ENCODE results near the gene THTPA.
"Not testable (repeated sequence)": the region's sequence is repeated elsewhere in the genome, so short reads cannot be mapped to it uniquely, and the experiment has no call there.

The THTPA gene

GRCh38 chr14:23584527-23585203 lies 28.6 kb downstream of the THTPA start:
- DNase-seq, result not testable (repeated sequence)

GRCh38 chr14:23588884-23589598 lies 33.0 kb downstream of the THTPA start:
- DNase-seq, result peak; percentile 79 to 90

DNA sequence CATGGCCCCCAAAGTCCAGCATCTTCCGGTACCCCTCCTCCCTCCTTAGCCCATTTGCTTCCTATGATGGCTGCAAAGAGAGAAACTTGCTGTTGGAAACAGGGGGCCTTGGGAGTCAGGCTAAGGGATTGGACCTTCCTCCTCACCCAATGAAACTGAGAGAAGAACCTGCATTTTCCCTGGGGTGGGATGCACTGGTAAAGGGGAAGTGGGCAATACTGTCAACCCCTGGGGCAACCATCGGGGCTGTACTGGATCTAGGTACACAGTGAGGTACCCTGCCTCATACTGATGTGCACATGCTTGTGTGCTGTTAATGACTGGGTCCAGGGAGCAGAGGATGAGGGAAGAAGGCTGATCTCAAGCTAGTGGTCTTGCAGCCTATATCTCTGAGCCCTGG lies 33.5 kb downstream of the THTPA start:
- DNase-seq, result no peak

GRCh38 chr14:23590198-23590597 lies 34.1 kb downstream of the THTPA start:
- no peak for DNase-seq

DNA sequence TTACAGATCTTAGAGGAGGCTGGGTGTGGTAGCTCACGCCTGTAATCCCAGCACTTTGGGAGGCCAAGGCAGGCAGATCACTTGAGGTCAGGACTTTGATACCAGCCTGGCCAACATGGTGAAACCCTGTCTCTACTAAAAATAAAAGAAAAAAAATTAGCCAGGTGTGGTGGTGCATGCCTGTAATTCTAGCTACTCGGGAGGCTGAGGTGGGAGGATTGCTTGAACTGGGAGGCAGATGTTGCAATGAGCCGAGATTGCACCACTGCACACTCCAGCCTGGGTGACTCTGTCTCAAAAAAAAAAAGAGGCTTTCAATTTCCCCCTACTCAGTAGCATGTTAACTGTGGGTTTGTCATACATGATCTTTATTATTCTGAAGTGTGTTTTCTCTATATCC lies 38.1 kb downstream of the THTPA start:
- DNase-seq, result not testable (repeated sequence)

DNA sequence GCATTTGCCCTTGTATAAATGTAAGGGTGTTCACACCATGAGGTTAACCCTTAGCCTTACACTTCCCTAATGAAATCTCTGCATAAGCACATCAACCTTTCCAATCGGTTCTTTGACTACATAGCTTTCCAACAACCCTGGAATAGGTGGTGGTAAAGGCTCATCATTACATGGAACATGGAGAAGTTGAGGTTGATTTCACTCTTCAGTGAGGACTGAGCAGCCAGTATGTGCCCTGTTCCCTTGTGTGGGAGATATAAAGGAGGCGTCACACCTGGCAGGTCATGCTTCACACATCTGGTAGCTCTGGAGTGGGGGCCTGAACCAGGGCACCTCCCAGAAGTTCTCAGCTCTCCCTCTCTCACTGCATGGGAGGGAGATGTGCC lies 44.2 kb downstream of the THTPA start:
- DNase-seq, result no peak

- DNase-seq, result no peak
Observed at GRCh38 chr14:23600806-23601205, 44.7 kb downstream of the THTPA start.

DNA sequence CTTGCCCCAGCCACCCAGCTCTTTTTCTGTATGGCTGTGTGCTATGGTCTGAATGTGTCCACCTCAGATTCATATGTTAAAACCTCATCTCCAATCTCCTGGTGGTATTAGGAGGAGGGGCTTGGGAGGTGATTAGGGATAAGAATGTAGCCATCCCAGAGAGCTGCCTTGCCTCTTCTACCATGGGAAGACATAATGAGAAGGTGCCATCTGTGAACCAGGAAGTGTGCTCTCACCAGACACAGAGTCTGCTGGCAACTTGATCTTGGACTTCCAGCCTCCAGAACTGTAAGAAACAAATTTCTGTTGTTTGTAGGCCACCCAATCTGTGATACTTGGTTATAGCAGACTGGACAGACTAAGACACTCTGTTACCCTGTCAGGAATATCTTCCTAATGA lies 45.4 kb downstream of the THTPA start:
- DNase-seq, result no peak

GRCh38 chr14:23601845-23602180 lies 45.7 kb downstream of the THTPA start:
- DNase-seq, result no peak

DNA sequence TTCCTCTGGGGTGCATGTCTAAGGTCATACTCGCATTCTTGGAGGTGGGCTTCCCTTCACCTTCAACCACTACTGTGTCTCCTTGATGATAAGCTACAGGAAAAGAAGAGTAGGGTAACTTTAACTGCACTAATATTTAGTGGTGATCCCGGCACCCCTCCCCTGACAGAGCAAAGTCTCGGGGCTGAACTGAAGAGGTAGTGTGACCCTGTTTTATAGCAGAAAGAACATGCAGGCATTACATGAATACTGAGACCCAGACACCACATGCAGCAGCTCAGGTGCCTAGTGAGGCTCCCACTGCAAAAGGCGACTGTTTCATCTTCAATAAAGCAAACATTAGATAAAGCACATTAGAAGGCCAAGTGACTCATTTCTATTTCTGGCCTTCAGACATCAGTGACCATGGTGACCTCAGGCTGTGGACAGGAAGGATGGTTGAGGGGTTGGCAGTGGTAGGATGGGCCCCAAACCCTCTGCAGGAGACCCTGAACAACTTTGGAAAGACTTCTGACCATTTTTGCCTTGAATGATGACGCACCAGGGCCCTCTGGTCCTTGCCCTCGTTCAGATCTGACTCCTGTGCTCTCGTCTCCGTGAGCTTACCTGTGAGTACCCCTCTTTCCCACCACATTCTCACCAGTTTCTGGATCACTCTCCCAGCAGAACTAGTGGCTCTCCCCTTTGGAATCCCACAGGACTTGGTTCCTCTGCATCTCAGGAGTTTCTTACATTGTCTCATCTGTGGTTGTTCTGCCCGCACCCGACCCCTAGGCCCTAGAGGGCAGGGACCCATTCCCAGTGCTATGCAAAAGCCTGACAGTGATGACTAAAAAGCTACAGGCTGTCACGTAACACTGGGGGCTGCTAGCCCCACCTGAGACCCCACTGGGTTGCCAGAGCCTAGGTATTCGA lies 46.4 kb downstream of the THTPA start:
- DNase-seq, result no peak

DNA sequence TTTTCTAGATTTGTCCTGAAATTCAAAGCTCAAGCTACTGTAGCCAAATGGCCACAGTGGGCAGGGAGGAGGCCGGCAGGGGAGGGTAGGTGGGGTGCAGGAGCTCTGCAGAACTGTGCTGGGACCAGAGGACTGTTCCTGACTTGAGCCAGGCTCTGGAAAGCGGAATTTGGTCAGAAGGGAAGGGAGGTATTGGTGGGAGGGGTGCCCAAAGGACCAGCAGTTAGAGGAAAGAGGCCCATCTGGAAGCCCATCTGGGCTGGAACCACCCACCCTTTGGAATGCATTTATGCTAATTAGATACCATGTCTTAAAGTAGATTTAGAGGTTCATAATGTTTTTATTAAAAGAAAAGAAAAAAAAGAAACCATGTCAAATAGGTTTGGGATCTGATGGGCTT lies 47.0 kb downstream of the THTPA start:
- DNase-seq, result no peak

DNA sequence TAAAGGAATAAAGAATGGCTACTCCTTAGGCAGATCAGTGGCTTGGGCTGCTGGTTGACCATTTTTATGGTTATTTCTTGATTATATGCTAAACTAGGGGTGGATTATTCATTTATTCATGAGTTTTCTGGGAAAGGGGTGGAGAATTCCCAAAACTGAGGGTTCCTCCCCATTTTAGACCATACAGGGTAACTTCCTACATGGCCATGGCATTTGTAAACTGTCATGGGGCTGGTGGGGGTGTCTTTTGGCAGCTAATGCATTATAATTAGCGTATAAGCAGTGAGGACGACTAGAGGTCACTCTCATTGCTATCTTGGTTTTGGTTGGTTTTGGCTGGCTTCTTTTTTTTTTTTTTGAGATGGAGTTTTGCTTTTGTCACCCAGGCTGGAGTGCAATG lies 48.1 kb downstream of the THTPA start:
- DNase-seq, result no peak

DNA sequence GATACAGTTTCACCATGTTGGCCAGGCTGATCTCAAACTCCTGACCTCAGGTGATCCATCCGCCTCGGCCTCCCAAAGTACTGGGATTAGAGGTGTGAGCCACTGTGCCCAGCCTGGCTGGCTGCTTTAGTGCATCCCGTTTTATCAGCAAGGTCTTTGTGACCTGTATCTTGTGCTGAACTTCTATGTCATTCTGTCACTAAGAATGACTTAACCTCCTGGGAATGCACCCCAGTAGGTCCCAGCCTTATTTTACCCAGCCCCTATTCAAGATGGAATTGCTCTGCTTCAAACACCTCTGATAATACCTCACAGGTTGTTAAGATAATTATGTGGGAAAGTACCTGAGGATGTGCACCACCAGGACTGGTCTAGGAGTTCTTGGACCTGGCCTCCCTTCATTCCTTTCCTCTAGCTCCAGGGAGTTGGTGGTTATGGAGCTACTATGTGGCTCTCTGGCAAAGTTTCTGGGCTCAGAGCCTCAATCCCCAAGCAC lies 48.7 kb downstream of the THTPA start:
- DNase-seq, result no peak

- no peak for DNase-seq
Observed at GRCh38 chr14:23605931-23606585, 50.0 kb downstream of the THTPA start.

DNA sequence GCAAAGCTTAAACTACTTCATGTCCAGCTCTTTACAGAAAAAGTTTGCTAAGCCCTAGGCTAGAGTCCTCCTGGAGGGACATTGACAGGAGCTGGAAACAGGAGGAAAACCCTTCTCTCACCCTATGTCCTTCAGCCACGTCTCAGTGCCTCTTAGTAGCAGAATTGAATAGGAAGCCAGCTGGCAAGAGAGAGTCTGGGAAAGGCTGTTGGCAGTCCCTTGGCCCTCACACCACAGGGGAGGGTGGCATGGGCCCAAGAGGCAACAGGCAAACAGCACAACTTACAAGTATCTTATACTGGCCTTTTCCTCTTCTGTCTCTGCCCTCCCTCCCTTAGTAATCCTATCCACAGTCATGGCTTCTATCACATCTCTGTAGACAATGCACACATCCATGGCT lies 52.4 kb downstream of the THTPA start:
- DNase-seq, result peak; percentile 75 to 85

DNA sequence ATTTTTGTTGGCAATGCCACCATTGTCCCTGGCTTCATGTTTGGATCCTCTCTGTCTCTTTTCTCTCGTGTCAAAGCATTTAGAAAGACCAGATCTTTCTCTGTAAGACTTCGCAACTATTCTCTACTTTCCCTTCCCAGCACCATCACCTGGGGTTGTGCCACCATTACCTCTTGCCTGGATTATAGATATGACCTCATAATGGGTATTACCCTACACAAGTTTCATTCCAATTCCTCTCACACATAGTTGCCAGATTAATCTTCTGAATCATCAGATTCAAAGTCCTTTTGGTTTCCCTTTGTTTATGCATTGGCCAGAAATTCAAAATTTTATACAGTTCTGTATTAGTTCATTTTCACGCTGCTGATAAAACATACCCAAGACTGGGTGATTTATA lies 52.9 kb downstream of the THTPA start:
- no peak for DNase-seq

GRCh38 chr14:23609411-23610089 lies 53.5 kb downstream of the THTPA start:
- DNase-seq, result not testable (repeated sequence)
